ENCODE results near the gene RMND1. TPM values are rescaled to one million over a fixed set of nuclear protein-coding genes. Genes with fewer than 3 reads are reported as not detected.

RMND1 gene
- total and polyA plus RNA-seq, 9 of the 15 experiments (the other 6 are each of a cell fraction or from before 2014, with no cell fraction given) = 26.9 to 47.8 (median 36.2) TPM

GRCh38 chr6:151451950-151452749 lies at the start of gene RMND1 (continued):
- TF ChIP-seq TRIM25 (IDR thresholded peaks at IDR 0.05; ENCODE audit: borderline replicate concordance) = 0 out of 2 replicates have a peak, but pooled peaks have one; percentile 30
- TF ChIP-seq BRF1 (IDR thresholded peaks at IDR 0.05; ENCODE audit: borderline replicate concordance, extremely low read depth, insufficient read length) = no peak
- TF ChIP-seq ZBTB2 (IDR thresholded peaks at IDR 0.05) = peak; percentile 95
- TF ChIP-seq CBX1 (IDR thresholded peaks at IDR 0.05; ENCODE audit: low read depth) = peak; percentile 90
- TF ChIP-seq SRSF9 (IDR thresholded peaks at IDR 0.05; ENCODE audit: borderline replicate concordance, low read depth, low read length) = no peak
- no peak for TF ChIP-seq POLR3G (IDR thresholded peaks at IDR 0.05; ENCODE audit: extremely low read depth, insufficient read length, insufficient replicate concordance)
- TF ChIP-seq CXXC5 (CRISPR knock-in tag; IDR thresholded peaks at IDR 0.05) = peak; percentile 97
- peak; percentile 98 for TF ChIP-seq REST (IDR thresholded peaks at IDR 0.05; ENCODE audit: borderline replicate concordance)
- peak; percentile 81; the same call in 1 of the 2 replicates for TF ChIP-seq REST (CRISPR knock-in tag; IDR thresholded peaks at IDR 0.05; ENCODE audit: low read depth)
- peak; percentile 79 for TF ChIP-seq PCBP1 (IDR thresholded peaks at IDR 0.05; ENCODE audit: low read depth, low read length, poor library complexity, severe bottlenecking)
- peak; percentile 92 for TF ChIP-seq E2F3 (CRISPR knock-in tag; IDR thresholded peaks at IDR 0.05)
- TF ChIP-seq ESRRA (IDR thresholded peaks at IDR 0.05; ENCODE audit: borderline replicate concordance, low read depth) = peak; percentile 84; the same call in 1 of the 2 replicates
- no peak for TF ChIP-seq ZKSCAN3 (CRISPR knock-in tag; IDR thresholded peaks at IDR 0.05)
- no peak for TF ChIP-seq CHD4 (IDR thresholded peaks at IDR 0.05; ENCODE audit: insufficient read depth, insufficient replicate concordance, low read depth, low read length, poor library complexity, severe bottlenecking)
- TF ChIP-seq RBM39 (optimal IDR thresholded peaks at IDR 0.05; ENCODE audit: low read depth, low read length) = no peak

All from K562 (cell line).